Bronchial epithelial cell (primary cell): ENCODE data around the gene SNHG17. TPM values are rescaled to one million over a fixed set of nuclear protein-coding genes. Genes with fewer than 3 reads are reported as not detected.

ENCODE experiments used
- DNase-seq: peaks from one replicate; pipeline ENCODE4 v3.0.0-alpha.2; 2010; ENCODE audit warnings: low read depth
- FAIRE-seq: peaks from 2 replicates; lab custom pipeline; 2011; peaks lifted over from hg19 to GRCh38; lab: Jason Lieb, UNC
- H3K27me3 ChIP-seq: 2 replicates; pipeline ENCODE4 v1.5.1; 2011; ENCODE audit warnings: low read length; ENCODE audit not compliant: control insufficient read depth, insufficient read depth
- H3K36me3 ChIP-seq: 2 replicates; pipeline ENCODE4 v1.5.1; 2011; ENCODE audit warnings: low read length; ENCODE audit not compliant: control insufficient read depth, insufficient read depth
- H3K4me3 ChIP-seq: 2 replicates; pipeline ENCODE4 v1.5.1; 2011; ENCODE audit warnings: mild to moderate bottlenecking, low read depth, low read length, control low read depth
- total RNA-seq: library from RNA; depleted of rRNA; stranded (reverse); fragments of >200 nt; gene quantifications from 2 replicates; pipeline ENCODE4 v1.2.1, GENCODE V29; 2014
- TF ChIP-seq, protein P1 (sequence below): IDR thresholded peaks from 2 replicates; pipeline ENCODE4 v1.5.1; 2011; ENCODE audit warnings: mild to moderate bottlenecking, moderate library complexity, low read length, control low read depth, inconsistent platforms; ENCODE audit not compliant: insufficient read depth, severe bottlenecking

SNHG17 gene
- total RNA-seq, 1 donor from 2014 or later = 19.5 TPM

GRCh38 chr20:38450412-38450975, 15.4 kb upstream of the SNHG17 start:
- peak; percentile 43 for DNase-seq
- no peak overlapping the region for H3K4me3 ChIP-seq
- TF ChIP-seq, protein P1, sequence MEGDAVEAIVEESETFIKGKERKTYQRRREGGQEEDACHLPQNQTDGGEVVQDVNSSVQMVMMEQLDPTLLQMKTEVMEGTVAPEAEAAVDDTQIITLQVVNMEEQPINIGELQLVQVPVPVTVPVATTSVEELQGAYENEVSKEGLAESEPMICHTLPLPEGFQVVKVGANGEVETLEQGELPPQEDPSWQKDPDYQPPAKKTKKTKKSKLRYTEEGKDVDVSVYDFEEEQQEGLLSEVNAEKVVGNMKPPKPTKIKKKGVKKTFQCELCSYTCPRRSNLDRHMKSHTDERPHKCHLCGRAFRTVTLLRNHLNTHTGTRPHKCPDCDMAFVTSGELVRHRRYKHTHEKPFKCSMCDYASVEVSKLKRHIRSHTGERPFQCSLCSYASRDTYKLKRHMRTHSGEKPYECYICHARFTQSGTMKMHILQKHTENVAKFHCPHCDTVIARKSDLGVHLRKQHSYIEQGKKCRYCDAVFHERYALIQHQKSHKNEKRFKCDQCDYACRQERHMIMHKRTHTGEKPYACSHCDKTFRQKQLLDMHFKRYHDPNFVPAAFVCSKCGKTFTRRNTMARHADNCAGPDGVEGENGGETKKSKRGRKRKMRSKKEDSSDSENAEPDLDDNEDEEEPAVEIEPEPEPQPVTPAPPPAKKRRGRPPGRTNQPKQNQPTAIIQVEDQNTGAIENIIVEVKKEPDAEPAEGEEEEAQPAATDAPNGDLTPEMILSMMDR = no peak
- no peak for FAIRE-seq
- peaks cover 8% of the 10 kb centered on the region for H3K36me3 ChIP-seq
- no peaks in the 10 kb centered on the region for H3K27me3 ChIP-seq

GRCh38 chr20:38449046-38449445, 13.9 kb upstream of the SNHG17 start:
- TF ChIP-seq, protein P1 = no peak
- Histone ChIP-seq H3K27me3 (no peaks in the 10 kb centered on the region), H3K4me3 (no peak overlapping the region), H3K36me3 (peaks cover 8% of the 10 kb centered on the region)
- FAIRE-seq = no peak
- no peak for DNase-seq

DNA sequence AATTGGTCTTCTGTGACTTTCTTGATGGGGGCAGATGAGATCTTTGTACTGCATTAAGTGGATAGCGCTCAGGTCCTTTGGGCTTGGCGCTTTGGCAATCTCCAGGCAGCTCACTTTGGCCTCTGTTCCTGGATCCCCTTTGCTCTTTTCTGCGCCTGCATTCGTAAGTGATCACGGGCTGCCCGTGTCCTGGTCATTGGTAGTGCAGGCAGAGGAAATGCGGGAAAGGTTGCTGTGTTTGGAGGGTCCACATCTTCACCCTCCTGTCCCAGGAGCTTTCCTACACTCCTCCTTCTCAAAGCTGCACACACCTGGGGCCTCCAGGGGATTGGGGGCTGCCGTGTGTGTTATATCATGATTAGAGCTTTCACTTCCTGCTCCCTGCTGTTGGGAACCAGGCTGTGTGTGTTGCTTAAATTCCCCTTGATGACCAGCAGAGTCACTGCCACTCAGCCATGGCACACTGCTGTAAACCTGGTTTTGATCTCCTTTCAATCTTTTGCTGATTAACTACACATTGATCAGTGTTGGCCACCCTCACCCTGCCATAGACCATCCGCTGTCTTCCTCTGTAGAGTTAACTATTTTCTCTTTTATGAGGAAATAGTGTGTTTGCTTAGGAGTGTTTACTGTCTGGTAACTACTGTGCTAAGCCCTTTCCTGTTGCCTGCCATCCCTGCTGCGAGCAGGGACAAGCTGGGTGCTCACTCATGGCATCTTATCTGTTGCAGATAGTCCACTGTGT, 13.0 kb upstream of the SNHG17 start:
- TF ChIP-seq, protein P1 = no peak
- Histone ChIP-seq H3K4me3 (no peak overlapping the region), H3K36me3 (peaks cover 8% of the 10 kb centered on the region), H3K27me3 (no peaks in the 10 kb centered on the region)
- FAIRE-seq (no peak), DNase-seq (no peak)

DNA sequence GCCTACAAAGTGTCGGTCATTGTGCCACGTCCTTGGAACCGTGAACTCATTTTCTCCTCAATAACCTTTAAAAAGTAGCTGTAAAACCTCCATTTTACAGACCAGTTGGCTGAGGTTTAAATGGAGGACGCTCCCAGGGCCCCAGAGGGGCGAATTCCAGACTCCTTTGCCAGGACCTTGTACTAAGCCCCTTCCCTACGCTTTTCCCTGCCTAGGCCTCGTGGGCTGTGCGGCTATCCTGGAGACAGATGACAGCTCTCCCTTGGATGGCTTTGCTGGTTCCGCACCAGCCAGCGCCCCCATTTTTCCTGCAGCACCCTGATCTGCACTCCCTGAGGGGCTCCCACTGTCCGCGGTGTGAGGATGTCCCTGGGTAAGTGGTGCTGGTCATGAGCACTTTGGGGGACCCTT, 12.1 kb upstream of the SNHG17 start:
- TF ChIP-seq, protein P1 = no peak
- DNase-seq = no peak
- Histone ChIP-seq H3K27me3 (no peaks in the 10 kb centered on the region), H3K36me3 (peaks cover 8% of the 10 kb centered on the region), H3K4me3 (peak overlapping the region; percentile 94)
- no peak for FAIRE-seq

DNA sequence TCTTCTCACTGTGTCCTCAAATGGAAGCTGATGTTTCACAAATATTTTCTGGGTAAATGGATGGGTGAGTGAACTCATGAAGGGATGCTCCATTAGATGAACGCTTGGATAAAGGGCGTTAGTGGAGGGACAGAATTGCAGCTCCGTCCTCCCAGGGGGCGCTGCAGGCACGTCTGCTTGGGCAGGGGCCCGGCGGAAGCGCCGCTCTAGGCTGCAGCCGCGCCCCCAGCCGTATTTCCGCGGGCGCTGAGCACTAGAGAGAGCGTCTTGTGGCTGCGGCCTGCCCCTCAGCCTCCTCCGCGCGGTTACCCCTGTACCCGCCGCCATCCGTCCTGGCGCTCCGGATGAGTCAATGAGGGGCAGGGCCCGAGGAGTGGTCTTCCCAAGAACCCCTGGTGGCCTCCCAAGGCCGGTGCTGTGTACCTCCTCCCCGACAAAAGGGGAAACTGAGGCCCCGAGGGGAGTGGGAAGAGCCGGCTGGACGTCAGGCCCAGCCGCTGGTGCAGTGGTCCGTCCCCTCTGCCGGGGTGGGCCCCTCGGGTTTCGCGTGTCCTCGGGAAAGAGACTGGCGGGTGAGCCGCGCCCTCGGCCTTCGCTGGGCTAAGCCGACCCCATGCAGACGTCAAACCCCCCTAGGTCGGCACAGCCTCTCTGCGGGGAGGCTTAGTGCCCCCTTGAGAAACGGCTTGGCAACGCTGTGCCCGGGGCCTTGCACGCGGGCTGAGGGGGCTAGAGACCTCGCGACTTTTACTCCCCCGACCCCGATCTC, 11.5 kb upstream of the SNHG17 start:
- H3K36me3 ChIP-seq = peaks cover 8% of the 10 kb centered on the region
- H3K4me3 ChIP-seq = peak overlapping the region; percentile 94
- FAIRE-seq = no peak
- TF ChIP-seq, protein P1 = peak; percentile 99
- H3K27me3 ChIP-seq = no peaks in the 10 kb centered on the region
- DNase-seq = peak; percentile 71
